Parathyroid adenoma (tissue), 2 donors: ENCODE data around the gene GSE1.

Source experiments
- H2AFZ ChIP-seq: fragments of 300-600 bp; sonication (generic); one replicate; pipeline ENCODE4 v1.7.0; 2017; ENCODE audit warnings: antibody characterized with exemption, mild to moderate bottlenecking
- H3K27ac ChIP-seq: fragments of 300-600 bp; sonication (generic); one replicate; pipeline ENCODE4 v1.7.0; 2017
- H3K27me3 ChIP-seq: fragments of 300-600 bp; sonication (generic); one replicate; pipeline ENCODE4 v1.7.0; 2017; ENCODE audit warnings: low read length; ENCODE audit not compliant: control insufficient read depth, insufficient read depth
- H3K36me3 ChIP-seq: fragments of 300-600 bp; sonication (generic); one replicate; pipeline ENCODE4 v1.7.0; 2017; ENCODE audit warnings: low read length; ENCODE audit not compliant: control insufficient read depth, insufficient read depth
- H3K4me1 ChIP-seq: fragments of 300-600 bp; sonication (generic); one replicate; pipeline ENCODE4 v1.7.0; 2017; ENCODE audit warnings: control low read depth
- H3K4me2 ChIP-seq: fragments of 300-600 bp; sonication (generic); one replicate; pipeline ENCODE4 v1.7.0; 2017; ENCODE audit warnings: low read length
- H3K4me3 ChIP-seq: fragments of 300-600 bp; sonication (generic); one replicate; pipeline ENCODE4 v1.7.0; 2017; ENCODE audit warnings: low read depth, low read length
- H3K79me2 ChIP-seq: fragments of 300-600 bp; sonication (generic); one replicate; pipeline ENCODE4 v1.7.0; 2017; ENCODE audit warnings: control low read depth
- H3K9ac ChIP-seq: fragments of 300-600 bp; sonication (generic); one replicate; pipeline ENCODE4 v1.7.0; 2017; ENCODE audit warnings: mild to moderate bottlenecking
- H3K9me3 ChIP-seq: fragments of 300-600 bp; sonication (generic); one replicate; pipeline ENCODE4 v1.7.0; 2017; ENCODE audit warnings: low read length; ENCODE audit not compliant: control insufficient read depth
- TF ChIP-seq, protein P1 (sequence below): fragments of 300-600 bp; sonication (generic); IDR thresholded peaks from one replicate; pipeline ENCODE4 v1.7.0; 2017; ENCODE audit warnings: antibody characterized with exemption, mild to moderate bottlenecking
- donor health status: primary hyperparathyroidism.

The GSE1 gene

GRCh38 chr16:85625053-85625452, 11.9 kb downstream of the GSE1 start:
- Histone ChIP-seq H3K4me1 (peaks cover 3% of the 10 kb centered on the region), H3K9me3 (no peaks in the 10 kb centered on the region), H3K27ac (no peak overlapping the region), H3K36me3 (no peaks in the 10 kb centered on the region), H3K79me2 (peaks cover 96% of the 10 kb centered on the region), H3K4me3 (no peak overlapping the region), H2AFZ (no peak overlapping the region), H3K9ac (no peak overlapping the region), H3K4me2 (no peak overlapping the region), H3K27me3 (no peaks in the 10 kb centered on the region)
- TF ChIP-seq, protein P1, sequence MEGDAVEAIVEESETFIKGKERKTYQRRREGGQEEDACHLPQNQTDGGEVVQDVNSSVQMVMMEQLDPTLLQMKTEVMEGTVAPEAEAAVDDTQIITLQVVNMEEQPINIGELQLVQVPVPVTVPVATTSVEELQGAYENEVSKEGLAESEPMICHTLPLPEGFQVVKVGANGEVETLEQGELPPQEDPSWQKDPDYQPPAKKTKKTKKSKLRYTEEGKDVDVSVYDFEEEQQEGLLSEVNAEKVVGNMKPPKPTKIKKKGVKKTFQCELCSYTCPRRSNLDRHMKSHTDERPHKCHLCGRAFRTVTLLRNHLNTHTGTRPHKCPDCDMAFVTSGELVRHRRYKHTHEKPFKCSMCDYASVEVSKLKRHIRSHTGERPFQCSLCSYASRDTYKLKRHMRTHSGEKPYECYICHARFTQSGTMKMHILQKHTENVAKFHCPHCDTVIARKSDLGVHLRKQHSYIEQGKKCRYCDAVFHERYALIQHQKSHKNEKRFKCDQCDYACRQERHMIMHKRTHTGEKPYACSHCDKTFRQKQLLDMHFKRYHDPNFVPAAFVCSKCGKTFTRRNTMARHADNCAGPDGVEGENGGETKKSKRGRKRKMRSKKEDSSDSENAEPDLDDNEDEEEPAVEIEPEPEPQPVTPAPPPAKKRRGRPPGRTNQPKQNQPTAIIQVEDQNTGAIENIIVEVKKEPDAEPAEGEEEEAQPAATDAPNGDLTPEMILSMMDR = no peak

GRCh38 chr16:85625485-85626117, 12.5 kb downstream of the GSE1 start:
- Histone ChIP-seq H3K4me1 (peaks cover 3% of the 10 kb centered on the region), H3K79me2 (peaks cover 96% of the 10 kb centered on the region), H3K27ac (no peak overlapping the region), H3K36me3 (no peaks in the 10 kb centered on the region), H3K9ac (no peak overlapping the region), H3K4me2 (no peak overlapping the region), H3K4me3 (no peak overlapping the region), H3K27me3 (no peaks in the 10 kb centered on the region), H3K9me3 (no peaks in the 10 kb centered on the region), H2AFZ (no peak overlapping the region)
- TF ChIP-seq, protein P1 = no peak

DNA sequence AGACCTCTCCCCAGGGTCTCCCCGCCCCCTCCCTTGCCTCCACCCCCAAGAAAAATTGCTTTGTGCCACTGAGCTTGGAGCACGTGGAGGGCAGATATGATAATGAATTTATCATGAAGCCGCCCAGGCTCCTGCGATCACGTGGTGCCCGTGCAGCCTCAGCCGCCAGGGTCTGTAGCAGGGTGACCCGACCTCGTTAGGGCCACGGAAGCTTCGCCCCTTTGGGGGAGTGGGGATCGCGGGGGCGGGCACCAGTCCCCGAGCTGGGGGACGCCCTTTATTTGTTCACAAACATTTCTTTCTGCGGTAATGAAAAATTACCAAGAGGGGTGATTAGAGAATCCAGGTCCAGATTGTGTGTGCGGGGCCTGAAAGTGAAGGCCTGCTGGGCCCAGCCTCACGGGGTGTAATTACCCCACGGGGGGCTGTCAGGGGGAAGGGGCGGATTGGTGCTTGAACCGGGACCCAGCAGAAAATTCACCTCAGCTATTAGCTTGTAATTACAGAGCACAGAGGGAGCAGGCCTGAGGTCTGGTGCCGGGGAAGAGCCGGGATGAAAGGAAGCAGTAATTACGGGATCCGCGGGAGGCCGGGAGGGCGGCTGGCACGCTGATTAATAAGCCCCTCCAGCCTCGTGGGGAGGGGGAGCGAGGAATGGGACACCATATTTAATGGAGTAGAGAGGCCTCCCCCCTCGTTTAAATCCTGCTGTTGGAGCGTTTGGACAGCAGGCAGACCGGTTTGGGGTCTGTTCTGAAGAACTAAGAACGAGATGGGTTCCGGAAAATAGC, 13.3 kb downstream of the GSE1 start:
- Histone ChIP-seq H3K9me3 (no peaks in the 10 kb centered on the region), H3K4me3 (no peak overlapping the region), H3K4me1 (peaks cover 6% of the 10 kb centered on the region), H3K9ac (no peak overlapping the region), H3K27me3 (no peaks in the 10 kb centered on the region), H3K4me2 (no peak overlapping the region), H2AFZ (no peak overlapping the region), H3K27ac (no peak overlapping the region), H3K36me3 (no peaks in the 10 kb centered on the region), H3K79me2 (peaks cover 96% of the 10 kb centered on the region)
- TF ChIP-seq, protein P1 = no peak

DNA sequence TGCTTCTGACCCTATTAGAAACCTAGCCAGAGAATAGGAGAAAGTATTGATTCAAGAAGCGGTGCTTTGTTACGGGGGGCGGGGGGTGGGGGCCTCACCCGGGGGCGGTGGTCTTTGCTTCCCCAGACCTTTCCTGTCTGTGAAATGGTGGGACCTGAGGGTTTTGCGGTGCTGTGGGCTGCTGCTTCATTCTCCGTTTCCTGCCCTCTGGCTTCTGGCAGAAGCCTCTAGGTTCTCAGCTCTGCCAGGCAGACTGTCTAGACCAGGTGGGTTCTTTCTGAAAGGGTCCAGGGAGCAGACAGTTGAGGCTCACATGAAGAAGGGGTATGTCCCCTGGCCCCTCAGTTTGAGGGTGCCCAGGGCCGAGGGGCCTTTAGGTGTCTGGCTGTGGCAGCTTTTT, 14.0 kb downstream of the GSE1 start:
- TF ChIP-seq, protein P1 = no peak
- no peak overlapping the region for H3K4me3 ChIP-seq
- no peak overlapping the region for H3K4me2 ChIP-seq
- H3K27ac ChIP-seq = no peak overlapping the region
- peaks cover 96% of the 10 kb centered on the region for H3K79me2 ChIP-seq
- H3K9me3 ChIP-seq = no peaks in the 10 kb centered on the region
- peaks cover 13% of the 10 kb centered on the region for H3K4me1 ChIP-seq
- H2AFZ ChIP-seq = no peak overlapping the region
- no peaks in the 10 kb centered on the region for H3K36me3 ChIP-seq
- no peaks in the 10 kb centered on the region for H3K27me3 ChIP-seq
- no peak overlapping the region for H3K9ac ChIP-seq
